ENCODE measurements around the gene NUDT14.

Gene NUDT14

DNA sequence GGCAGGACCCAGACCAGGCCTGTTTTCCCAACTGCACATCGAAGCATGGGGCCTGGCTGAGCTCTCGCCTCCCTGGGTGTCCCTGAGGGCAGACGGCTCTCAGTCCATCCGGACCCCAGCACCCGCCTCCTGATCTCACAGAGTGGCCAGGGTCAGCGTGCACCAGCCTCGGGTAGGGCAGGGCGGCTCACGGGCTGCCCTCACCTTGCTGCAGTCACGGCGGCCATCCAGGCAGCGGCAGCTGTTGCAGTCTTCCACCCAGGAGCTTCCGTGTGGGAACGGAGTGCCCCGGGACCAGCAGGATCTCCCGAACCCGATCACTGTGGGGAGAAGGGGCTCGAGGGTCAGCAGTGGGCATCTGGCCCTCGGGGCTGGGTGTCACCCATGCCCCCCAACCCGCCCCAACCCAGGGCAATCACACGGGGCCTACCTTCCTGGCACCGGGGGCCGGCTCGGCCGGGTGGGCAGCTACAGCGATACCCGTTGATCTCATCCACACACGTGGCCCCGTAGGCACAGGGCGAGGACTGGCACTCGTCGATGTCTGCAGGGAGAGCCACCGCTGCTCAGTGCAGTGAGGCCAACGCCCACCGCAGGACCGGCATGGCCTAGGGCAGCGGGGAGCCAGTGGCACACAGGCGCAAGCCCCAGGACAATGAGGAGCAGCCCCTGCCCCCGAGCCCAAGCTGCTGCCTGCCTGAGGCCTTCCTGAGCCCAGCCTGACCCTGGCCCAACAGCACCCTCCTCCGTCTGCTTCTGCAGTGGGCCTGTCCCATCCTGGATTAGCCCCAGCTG is 34.7 kb downstream of the NUDT14 start:
- DNase-seq (ENCODE audit: low read depth) = no peak

DNA sequence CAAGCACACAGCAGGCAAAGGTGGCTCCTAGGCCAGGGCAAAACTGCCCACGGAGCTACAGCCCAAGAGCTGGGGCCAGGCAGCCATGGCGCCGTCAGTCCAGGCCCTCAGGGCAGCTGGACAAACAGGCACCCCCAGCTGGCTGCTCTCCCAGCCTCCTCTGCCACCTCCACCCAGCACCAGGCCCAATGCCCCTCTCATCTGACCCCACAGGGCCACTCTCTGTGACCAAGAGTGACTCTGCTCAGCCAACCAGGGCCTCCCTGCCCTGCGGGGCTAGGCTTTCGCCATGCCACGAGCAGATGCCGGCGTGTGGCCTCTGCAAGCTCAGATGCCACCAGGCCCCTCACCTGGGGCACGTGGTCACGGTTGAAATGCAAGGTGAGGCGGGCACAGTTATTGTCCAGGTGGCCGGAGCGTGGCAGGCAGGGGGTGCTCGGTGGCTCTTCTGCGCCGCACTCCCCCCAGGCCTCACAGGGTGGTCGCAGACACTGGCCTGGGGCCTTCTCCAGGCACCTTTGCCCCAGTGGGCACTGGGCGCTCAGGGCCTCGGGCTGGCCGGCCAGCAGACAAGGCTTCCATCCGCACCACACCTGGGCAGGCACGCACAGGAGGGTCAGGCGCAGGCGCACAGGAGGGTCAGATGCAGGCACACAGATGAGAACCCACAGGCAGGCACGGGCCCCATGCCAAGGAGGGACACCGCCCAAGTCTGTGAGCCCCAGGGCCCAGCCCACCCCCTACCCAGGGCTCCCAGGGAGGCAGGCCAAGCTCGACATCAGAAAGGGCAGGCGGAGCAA is 35.5 kb downstream of the NUDT14 start:
- DNase-seq (ENCODE audit: low read depth) = no peak

DNA sequence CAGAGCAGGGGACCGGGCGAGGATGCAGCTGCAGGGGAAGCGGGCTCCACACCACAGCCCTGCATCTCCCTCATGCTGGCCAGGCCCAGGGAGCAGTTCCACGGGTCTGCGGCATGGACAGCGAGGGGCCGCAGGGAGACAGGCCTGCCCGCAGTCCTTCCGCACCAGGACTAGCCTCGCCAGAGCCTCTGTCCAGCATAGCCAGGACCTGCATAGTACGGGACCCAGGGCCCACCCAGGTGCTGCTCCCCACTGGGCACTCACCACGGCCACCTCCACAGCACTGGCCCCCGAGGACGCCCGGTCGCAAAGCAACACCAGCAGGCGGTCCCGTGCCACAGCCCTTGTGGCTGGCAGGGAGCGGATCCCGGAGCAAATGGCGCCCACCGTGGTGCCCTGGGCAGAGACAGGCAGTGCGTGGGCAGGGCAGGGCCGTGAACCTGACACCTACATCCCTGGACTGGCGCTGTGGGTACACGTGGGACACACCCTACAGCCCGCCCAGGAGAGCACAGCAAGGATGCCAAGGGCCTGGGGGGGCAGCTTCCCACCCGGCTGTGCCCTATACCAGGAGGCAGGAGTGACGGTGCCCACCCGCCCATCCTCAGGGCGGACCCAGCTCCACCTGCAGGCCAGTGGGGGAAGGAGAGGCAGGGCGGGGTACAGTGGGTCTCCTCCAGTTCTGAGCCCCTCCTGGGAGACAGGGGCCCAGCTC is 36.3 kb downstream of the NUDT14 start:
- no peak for DNase-seq (ENCODE audit: low read depth)

DNA sequence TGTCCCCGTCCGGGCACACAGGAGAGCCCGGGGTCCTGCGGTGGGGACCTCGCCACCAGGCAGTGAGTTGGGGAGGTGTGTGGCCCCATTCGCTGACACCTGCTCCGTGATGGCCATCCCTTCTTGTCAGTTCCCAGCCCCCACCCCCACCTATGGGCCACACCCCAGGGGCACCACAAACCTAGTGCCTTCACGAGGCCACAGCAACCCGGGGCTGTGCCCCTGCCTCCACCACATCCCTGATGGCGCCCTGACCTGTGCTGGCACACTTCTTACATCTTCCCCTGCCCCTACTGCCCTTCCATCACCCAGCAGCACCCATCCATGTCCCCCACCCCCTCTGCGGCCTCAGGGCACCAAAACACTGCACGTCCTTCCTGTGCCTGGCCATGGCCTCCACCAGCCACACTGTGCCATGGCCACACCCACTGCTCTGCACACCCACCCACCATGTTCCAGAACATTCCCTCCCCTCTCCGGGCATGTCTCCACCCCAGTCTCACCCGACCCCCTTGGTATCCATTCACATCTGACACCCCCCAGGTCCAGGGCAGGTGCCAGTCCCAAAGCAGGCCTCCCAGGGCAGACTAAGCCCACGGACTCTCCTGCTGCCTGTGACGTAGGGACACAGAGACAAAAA is 37.0 kb downstream of the NUDT14 start:
- no peak for DNase-seq (ENCODE audit: low read depth)

DNA sequence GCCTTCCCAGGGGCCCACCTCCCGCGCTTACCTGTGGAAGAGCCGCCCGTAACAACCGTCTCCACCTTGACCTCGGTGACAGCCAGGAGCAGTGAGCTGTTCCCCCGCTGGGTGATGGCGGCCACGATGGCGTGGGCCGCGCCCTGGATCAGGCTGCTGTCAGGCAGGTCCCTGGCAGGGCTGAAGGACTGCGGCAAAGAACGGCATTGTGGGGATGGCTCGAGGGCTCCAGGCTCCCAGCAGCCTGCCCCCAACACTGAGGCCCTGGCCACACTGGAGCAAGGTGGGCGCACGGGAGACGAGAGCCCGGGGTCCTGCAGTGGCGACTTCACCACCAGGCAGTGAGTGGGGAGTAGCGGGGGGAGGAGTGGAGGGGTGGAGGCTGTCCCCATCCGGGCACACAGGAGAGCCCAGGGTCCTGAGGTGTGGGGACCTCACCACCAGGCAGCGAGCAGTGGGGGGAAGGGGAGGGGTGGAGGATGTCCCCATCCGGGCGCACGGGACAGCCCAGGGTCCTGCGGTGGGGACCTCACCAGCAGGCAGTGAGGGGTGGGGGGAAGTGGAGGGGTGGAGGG is 37.6 kb downstream of the NUDT14 start:
- no peak for DNase-seq (ENCODE audit: low read depth)

DNA sequence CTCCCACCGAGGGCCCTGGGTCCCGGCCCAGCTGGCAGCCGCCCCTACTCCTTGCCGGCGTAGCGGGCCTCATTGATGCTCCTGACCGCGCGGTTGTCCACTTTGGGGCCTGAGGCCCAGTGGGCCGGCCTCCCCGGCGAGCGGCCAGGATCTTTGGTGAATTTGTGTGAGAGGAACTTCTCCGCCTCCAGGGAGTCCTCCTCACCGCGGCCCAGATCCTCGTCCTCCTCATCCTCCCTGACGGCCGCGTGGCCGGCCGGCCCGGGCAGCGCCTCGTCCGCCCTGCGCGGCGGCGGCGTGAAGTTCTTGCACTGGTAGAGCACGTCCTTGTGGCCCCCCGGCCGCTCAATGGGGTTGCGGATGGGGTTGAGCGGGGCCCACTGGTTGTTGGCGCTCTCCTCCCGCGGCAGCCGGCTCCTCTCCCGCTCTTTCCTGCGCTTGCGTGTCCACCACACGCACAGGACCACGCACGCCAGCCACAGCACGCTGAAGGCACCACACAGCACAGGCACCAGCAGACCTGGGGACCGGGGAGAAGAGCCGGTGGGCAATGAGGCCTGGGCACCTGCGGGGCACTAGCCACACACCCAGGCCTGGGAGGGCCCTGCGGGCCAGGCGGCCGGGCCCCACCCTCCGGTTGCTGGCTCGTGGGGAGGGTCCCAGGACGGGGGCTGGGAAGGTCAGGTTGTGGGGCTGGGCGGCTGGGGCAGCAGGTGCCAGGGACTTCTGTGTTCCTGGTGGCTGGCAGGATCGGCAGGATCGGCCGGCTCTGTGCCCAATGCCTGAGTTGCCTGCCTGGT is 38.3 kb downstream of the NUDT14 start:
- no peak for DNase-seq (ENCODE audit: low read depth)

DNA sequence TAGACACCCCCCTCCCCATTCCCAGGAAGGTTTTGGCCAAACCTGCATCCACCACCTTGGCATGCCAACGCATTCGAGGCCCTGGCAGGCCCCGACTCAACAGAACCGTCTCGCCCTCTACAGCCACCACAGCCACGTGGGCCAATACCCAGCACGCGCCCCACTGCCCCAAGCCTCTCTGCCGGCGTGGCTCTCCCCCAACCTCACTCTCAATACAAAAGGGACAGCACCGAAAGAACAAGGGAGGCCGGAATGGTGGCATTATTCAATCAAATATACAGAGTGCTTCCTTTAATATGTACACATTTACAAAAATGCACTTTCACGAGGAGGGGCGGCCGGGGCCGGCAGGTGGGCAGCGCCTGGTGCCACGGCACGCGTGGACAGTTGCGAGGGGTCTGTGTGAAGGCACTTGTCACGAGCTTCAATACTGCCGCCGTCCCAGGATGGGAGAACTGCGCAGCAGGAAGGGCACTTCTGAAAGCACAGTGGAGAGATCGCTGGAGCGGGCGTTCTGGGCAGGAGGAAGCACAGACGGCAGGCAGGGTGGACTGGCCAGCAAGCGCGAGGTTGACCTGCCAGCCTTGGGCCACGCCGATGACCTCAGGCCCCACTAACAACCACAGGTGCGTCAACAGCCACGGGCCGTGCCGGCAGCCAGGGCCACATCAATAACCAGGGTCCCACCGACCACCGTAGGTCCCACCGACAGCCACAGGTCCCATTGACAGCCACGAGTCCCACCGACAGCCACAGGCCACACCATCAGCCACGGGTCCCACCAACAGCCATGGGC is 39.4 kb downstream of the NUDT14 start:
- no peak for DNase-seq (ENCODE audit: low read depth)

DNA sequence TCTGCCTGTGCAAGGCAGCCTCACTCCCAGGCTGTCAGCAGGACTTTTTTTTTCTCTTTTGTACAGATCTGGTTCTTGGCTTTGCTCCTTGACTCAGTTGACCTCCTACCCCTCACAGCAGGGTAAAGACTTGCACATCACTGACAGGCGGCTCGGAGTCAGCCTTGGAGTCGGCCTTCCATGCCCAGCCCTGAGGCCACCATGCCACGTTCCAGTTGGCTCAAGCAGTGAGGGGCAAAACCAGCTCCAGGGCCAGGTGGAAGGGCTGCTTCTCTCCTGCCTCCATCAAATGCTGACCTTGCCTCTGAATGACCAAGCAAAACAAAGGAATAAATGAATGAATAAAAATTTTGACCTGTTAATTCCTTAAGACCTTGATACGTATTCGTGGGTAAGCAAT is 40.1 kb downstream of the NUDT14 start:
- no peak for DNase-seq (ENCODE audit: low read depth)

DNA sequence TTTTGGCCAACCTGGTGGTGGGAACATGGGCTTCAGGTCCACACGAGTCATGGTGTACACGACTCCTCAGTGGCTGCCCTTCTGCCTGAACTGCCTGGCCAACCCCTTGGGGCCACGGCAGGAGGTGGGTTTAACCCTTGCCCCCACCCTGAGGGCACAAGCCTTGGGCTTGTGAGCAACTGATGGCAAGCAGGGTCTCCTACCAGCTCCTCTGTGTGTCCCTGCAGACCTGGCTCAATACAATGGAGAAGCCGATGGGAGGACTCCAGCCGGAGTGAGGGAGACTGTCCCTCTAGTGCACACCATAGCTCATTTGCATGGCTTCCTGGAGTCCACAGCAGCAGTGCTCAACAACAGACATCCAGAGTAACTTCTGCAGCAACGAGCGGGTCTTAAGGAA is 40.5 kb downstream of the NUDT14 start:
- no peak for DNase-seq (ENCODE audit: low read depth)

DNA sequence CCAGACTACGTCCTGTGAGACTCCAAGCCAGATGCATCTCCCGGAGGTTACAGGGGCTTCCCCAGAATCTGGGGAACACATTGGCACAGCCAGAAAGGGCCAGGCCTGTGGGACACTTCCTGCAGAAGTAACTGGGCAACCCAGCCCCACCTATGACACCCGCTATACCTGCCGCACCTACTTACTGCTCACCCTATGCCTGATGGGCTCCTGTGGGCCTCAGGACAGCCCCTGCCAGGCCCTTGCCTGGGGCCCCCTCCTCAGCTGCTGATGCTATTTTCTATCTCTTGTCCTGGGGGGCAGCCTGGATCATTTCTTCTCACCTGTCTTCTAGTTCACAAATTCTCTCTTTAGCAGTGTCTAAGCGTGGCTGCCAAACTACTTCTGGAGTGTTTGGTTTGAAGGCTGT is 41.3 kb downstream of the NUDT14 start:
- no peak for DNase-seq (ENCODE audit: low read depth)

DNA sequence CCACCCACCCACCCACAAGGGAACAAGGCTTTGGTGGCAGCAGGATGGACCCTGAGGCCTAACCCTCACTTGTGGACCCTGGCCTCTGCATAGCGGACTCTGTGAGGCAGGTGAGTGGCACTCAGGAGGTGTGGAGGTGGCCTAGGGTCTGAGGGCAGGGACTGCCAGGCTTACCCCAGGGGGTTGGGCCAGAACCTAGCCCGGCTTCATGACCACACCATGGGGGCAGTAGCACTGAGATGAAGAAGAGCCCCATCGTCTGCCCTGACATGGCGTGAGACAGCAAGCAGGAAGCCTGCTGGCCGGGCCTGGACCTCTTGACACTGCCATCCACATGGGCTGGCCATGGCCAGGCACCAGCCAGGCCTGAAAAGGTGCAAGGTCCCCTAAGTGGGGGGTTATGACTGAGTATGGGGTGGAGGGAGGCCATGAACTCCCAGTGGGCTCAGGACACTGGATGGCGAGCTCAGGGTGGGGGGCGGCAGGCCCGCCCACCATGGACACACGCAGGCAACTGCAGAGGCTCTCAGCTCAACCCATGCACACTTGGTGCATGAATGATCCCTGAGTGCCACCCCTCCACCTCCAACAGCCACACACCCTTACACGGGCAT is 41.8 kb downstream of the NUDT14 start:
- DNase-seq (ENCODE audit: low read depth) = no peak

DNA sequence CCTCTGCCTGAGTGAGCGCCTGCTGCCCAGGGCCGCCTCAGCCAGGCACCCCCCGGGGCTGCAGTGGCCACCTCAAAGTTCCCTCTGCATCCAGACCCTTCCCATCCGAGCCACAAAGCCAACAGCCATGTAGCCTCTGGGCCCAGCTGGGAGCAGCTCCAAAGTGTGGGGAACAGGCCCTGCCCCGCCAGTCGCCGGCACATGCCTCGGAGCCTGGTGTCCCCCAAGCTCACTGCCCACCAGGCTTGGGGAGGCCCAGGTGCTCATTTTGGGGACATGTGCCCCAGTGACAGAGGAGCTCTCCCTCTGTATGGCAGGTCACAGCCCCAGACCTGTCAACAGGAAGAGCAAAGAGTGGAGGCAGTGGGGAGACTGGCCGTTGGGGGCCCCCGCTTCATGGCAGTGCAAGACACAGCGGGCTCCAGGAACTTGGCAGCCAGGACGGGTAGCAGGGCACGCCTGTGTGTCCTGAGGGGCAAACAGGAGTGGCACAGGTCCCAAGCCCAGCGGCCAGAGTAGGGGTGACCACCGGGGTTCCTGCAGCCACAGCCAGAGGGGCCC is 42.5 kb downstream of the NUDT14 start:
- no peak for DNase-seq (ENCODE audit: low read depth)

DNA sequence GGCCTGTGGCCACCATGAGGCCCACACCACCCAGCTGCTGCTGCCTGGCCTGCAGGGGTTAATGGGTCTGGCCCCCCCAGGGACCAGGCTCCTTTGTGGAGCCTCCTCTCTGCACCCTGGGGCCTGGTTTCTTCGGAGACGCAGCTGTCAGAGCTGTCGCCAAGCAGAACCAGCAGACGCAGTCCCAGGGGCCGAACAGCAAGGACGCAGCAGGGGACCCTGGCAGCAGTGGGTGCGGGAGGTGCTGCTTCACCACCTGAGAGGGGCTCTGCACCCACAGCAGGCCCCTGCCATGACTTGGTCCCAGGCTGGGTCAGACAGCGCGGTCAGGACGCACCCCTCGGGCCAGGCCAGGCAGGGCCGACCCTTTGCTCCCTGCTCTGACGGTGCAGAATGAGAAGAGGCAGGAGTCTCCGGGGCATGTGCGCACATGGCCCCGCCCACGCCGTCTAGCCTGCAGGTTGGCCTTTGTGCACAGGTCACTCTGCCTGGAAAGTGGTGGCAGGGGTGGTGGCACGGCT is 43.0 kb downstream of the NUDT14 start:
- DNase-seq (ENCODE audit: low read depth) = no peak

DNA sequence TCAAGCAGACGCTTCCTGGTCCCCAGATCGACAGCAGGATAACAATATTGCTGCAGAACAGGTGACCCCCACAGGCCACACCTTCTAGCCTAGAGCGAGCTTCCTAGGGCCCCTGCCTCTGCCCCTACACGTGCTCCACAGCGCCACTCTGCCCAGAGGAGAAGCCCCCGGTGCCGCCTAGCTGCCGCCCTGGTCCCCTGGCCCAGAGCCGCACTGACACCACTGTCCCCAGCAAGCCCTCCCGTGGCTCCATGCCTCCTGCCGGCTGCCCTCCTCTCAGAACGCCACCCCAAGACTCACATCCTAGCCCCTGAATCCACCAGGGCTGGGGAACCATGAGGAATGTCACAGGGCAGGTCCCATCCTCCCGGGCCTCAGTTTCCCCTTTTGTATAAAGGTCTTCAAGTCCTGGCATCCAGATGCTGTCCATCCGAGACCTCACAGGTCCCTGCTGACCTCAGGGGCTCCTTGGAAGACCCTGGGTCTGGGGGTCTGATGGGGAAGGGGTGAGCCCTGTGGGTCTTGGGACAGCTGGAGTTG is 43.6 kb downstream of the NUDT14 start:
- DNase-seq (ENCODE audit: low read depth) = no peak

DNA sequence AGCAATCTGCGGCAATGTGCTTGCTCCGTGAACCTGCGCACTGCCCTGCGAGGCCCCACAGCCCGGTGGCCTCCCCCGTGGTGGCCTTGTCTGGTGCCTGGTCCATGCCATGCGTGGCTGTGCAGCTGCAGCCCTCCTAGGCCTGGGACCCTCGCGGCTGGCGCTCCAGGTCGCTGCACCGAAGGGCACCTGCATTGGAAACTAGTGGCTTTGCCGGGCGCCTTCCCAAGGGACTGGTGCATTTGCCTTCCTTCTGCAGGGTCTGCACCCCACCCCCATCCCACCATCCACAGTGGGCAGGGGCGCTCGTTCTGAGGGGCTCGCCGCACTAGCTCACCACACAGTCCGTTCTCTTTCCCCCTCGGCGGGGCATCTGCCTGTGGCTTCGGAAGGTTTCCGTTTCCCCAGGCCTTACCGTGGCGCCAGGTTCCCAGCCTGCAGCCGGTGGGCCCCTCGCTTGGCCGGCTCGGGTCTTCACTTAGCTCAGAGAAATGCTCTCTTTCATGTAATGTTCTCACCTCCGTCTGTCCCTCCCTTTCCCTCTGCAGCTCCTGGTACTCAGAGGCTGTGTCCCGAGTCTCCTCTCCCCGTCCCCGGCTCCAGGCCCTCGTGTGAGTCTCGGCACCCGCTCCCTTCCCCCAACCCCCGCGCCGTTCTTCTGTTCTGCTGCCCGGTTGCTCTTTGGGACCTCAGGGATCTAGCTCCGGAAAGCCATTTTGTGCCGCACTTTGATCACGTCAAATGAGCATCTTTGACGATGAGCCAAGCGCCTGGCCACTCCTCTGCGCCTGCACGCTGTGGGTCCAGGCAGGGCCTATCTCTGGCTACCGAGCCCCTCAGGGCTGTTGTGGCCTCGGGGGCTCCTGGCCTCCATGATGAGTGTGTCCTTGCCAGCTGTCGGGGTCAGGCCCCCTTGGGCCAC is 44.5 kb downstream of the NUDT14 start:
- no peak for DNase-seq (ENCODE audit: low read depth)

DNA sequence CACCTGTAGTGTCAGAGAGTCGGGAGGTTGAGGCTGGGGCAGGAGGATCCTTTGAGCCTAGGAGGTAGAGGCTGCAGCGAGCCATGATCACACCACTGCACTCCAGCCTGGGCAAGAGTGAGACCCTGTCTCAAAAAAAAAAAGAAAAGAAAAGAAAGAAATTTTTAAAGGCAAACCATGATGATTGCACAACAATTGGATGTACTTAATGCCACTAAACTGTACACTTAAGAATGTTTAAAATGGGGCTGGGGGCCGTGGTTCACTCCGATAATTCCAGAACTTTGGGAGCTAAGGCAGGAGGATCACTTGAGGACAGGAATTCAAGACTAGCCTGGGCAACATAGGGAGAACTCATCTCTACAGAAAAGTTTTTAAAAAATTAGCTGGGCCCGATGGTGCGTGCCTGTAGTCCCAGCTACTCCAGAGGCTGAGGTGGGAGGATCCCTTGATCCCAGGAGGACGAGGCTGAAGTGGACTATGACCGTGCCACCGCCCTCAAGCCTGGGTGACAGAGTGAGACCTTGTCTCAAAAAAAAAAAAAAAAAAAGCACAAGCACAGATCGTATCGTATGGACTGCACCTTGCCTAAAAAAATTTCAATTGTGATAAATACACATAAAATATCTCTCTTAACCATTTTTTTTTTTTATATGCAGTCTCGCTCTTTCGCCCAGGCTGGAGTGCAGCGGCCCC is 45.3 kb downstream of the NUDT14 start:
- no peak for DNase-seq (ENCODE audit: low read depth)

DNA sequence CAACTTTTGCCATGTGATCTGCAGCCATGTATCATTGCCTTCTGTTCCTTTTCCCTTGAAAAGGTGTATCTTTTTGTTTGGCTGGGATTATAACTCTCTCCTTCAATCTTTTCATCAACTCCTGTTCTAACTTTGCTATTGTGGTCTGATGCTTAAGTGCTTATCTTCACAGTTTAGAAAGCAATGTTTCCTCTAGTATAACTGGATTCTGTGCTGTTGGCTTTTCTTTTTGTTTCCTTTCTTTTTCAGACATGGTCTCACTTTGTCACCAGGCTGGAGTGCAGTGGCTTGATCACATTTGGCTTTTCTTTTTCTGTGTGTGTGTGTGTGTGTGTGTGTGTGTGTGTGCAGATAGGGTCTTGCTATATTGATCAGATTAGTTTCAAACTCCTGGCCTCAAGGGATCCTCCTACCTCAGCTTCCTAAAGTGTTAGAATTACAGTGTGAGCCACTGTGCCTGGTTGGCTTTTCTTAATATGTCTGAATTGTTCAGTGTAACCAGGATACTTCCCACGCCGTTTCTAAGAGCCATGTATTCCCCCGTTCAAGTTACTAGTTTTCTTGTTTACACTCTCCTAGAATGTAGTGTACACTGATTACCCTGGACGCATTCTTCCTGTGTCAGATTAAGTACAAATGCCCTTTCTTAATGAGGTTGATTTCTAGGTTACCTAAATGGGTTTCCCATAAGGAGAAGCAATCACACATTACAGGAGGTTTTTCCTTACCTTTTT is 48.0 kb downstream of the NUDT14 start:
- no peak for DNase-seq (ENCODE audit: low read depth)

Data from activated T-cell treated with anti-CD3 and anti-CD28 coated beads for 1 hour (primary cell).